Liver (tissue), 9 donors: ENCODE data around the gene NACAD. TPM values are rescaled to one million over a fixed set of nuclear protein-coding genes. Genes with fewer than 3 reads are reported as not detected.

Experiments
- DNase-seq: peaks from one replicate; pipeline ENCODE4 v3.0.0-alpha.2; 2017; ENCODE audit warnings: low spot score
- H3K27ac ChIP-seq, 2 donors: one replicate each; pipeline ENCODE4 v1.7.0; 2013; ENCODE audit warnings: inconsistent platforms in 2 of 2, low read length in 2 of 2, control low read depth in 1 of 2, low read depth in 1 of 2, mild to moderate bottlenecking in 1 of 2
- H3K27me3 ChIP-seq, 4 donors: one replicate each; pipeline versions ENCODE4 v1.6.1 to v1.7.0; 2013; ENCODE audit warnings: low read length in 3 of 4, inconsistent platforms in 1 of 4, mild to moderate bottlenecking in 1 of 4, moderate library complexity in 1 of 4; ENCODE audit not compliant: control insufficient read depth in 4 of 4, insufficient read depth in 4 of 4
- H3K36me3 ChIP-seq, 4 donors: one replicate each; pipeline versions ENCODE4 v1.6.1 to v1.7.0; 2013; ENCODE audit warnings: low read length in 3 of 4, mild to moderate bottlenecking in 3 of 4, low read depth in 1 of 4, moderate library complexity in 1 of 4; ENCODE audit not compliant: control insufficient read depth in 4 of 4, insufficient read depth in 3 of 4
- H3K4me1 ChIP-seq, 4 donors: one replicate each; pipeline versions ENCODE4 v1.6.1 to v1.7.0; 2013; ENCODE audit warnings: low read length in 3 of 4, mild to moderate bottlenecking in 3 of 4, moderate library complexity in 1 of 4; ENCODE audit not compliant: control insufficient read depth in 4 of 4, insufficient read depth in 4 of 4
- H3K4me3 ChIP-seq, 3 donors: one replicate each; pipeline versions ENCODE4 v1.6.1 to v1.7.0; 2013; ENCODE audit warnings: low read length in 3 of 3, control low read depth in 1 of 3, low read depth in 1 of 3, mild to moderate bottlenecking in 1 of 3
- H3K9ac ChIP-seq, 2 donors: one replicate each; pipeline ENCODE4 v1.7.0; 2013; ENCODE audit warnings: low read length in 2 of 2, mild to moderate bottlenecking in 2 of 2, moderate library complexity in 2 of 2, control low read depth in 1 of 2, low read depth in 1 of 2
- H3K9me3 ChIP-seq, 4 donors: one replicate each; pipeline versions ENCODE4 v1.6.1 to v1.7.0; 2013; ENCODE audit warnings: low read length in 3 of 4; ENCODE audit not compliant: control insufficient read depth in 4 of 4
- FOXA1 ChIP-seq: IDR thresholded peaks from 2 replicates; pipeline ENCODE4 v1.6.1; 2016; ENCODE audit warnings: antibody characterized with exemption
- FOXA2 ChIP-seq: IDR thresholded peaks from 2 replicates; pipeline ENCODE4 v1.6.1; 2016; ENCODE audit warnings: antibody characterized with exemption
- GABPA ChIP-seq, 2 donors: IDR thresholded peaks in 1 of 2; conservative IDR thresholded peaks in 1 of 2; 2 replicates each; pipeline ENCODE4 v1.6.1; 2016; ENCODE audit warnings: antibody characterized with exemption in 2 of 2, mild to moderate bottlenecking in 1 of 2, moderate library complexity in 1 of 2
- HNF4A ChIP-seq, 2 donors: conservative IDR thresholded peaks; 2 replicates each; pipeline ENCODE4 v1.6.1; 2016; ENCODE audit warnings: antibody characterized with exemption in 2 of 2, mild to moderate bottlenecking in 2 of 2
- HNF4G ChIP-seq: IDR thresholded peaks from 2 replicates; pipeline ENCODE4 v1.6.1; 2016; ENCODE audit warnings: antibody characterized with exemption
- JUND ChIP-seq, 2 donors: IDR thresholded peaks; 2 replicates each; pipeline ENCODE4 v1.6.1; 2016; ENCODE audit warnings: antibody characterized with exemption in 2 of 2
- NR2F2 ChIP-seq: IDR thresholded peaks from 2 replicates; pipeline ENCODE4 v1.6.1; 2016; ENCODE audit warnings: antibody characterized with exemption
- RAD21 ChIP-seq, 2 donors: IDR thresholded peaks; 2 replicates each; pipeline ENCODE4 v1.6.1; 2016; ENCODE audit warnings: antibody characterized with exemption in 2 of 2, mild to moderate bottlenecking in 2 of 2
- RXRA ChIP-seq, 2 donors: IDR thresholded peaks; 2 replicates each; pipeline ENCODE4 v1.6.1; 2017 to 2018; ENCODE audit warnings: antibody characterized with exemption in 2 of 2, mild to moderate bottlenecking in 1 of 2
- SP1 ChIP-seq: IDR thresholded peaks from 2 replicates; pipeline ENCODE4 v1.6.1; 2018; ENCODE audit warnings: antibody characterized with exemption, mild to moderate bottlenecking
- TAF1 ChIP-seq: conservative IDR thresholded peaks from 2 replicates; pipeline ENCODE4 v1.6.1; 2016; ENCODE audit warnings: antibody characterized with exemption, mild to moderate bottlenecking
- YY1 ChIP-seq: IDR thresholded peaks from 2 replicates; pipeline ENCODE4 v1.6.1; 2016; ENCODE audit warnings: antibody characterized with exemption, mild to moderate bottlenecking
- WGBS: extraction: QIAGEN DNeasy Blood & Tissue Kit; methylation state at CpG from one replicate; pipeline ENCODE4 v1.1.7; 2013; 5-methylcytosine and 5-hydroxymethylcytosine counted together
- polyA plus RNA-seq, 2 donors: library from polyadenylated mRNA; stranded (reverse) in 1 of 2; unstranded in 1 of 2; fragments of 200-250 nt in 1 of 2; fragments of >200 nt in 1 of 2; fragmentation: Nextera tagmentation in 1 of 2; extraction: Ambion mirVana in 1 of 2; gene quantifications; one replicate each; pipeline versions ENCODE4 v1.2.1 to v1.2.3, GENCODE V29; 2013 to 2015
- total RNA-seq, 2 donors: library from RNA; depleted of rRNA; stranded (reverse); fragments of >200 nt; gene quantifications; one replicate each; pipeline ENCODE4 v1.2.3, GENCODE V29; 2014
- TF ChIP-seq, protein P1 (sequence below): fragments of 150-350 bp; IDR thresholded peaks from 2 replicates; pipeline ENCODE4 v1.5.1; 2017; ENCODE audit warnings: improper control_type of control experiment, low read depth, low read length; ENCODE audit not compliant: missing input control
- TF ChIP-seq, protein P2 (sequence below): IDR thresholded peaks from 2 replicates; pipeline ENCODE4 v1.6.1; 2016; ENCODE audit warnings: antibody characterized with exemption, mild to moderate bottlenecking
- TF ChIP-seq, protein P3 (sequence below): IDR thresholded peaks from 2 replicates; pipeline ENCODE4 v1.6.1; 2016; ENCODE audit warnings: antibody characterized with exemption
- TF ChIP-seq, protein P4 (sequence below): IDR thresholded peaks from 2 replicates; pipeline ENCODE4 v1.6.1; 2016; ENCODE audit warnings: antibody characterized with exemption
- TF ChIP-seq, protein P5 (sequence below): IDR thresholded peaks from 2 replicates; pipeline ENCODE4 v1.6.1; 2016; ENCODE audit warnings: antibody characterized with exemption
- donor health status: healthy.
- donor health status: healthy.
- donor health status: healthy.
- donor health status: healthy.
- donor health status: healthy.

The NACAD gene
- total and polyA plus RNA-seq, 4 donors: 0.03 to 0.14 (median 0.09) TPM

DNA sequence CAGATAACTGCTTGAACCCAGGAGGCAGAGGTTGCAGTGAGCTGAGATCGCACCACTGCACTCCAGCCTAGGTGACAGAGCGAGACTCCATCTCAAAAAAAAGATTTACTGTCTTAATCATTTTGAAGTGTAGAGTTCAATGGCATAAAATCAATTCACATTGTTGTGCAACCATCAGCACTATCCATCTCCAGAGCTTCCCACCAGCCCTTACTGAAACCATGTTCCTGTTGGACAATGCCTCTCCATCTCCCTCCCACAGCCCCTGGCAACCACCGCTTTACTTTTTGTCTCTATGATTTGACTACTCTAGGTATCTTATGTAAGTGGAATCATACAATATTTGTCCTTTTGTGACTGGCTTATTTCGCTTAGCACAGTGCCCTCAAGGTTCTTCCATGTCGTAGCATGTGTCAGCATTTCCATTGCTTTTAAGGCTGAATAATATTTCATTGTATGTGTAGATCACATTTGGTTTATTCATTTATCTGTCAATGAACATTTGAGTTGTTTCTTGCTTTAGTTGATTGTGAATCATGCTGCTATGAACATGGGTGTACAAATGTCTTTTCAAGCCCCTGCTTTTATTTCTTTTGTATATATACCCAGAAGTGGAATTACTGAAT, 33.1 kb downstream of the NACAD start:
- Histone ChIP-seq H3K36me3 (peaks cover 0 to 9% (median 2%) of the 10 kb centered on the region in 4 donors), H3K27me3 (no peaks in the 10 kb centered on the region), H3K27ac (no peak overlapping the region), H3K9ac (no peak overlapping the region), H3K4me1 (peaks cover 0 to 3% (median 0%) of the 10 kb centered on the region in 4 donors), H3K9me3 (no peaks in the 10 kb centered on the region), H3K4me3 (no peak overlapping the region)
- no peak for TF ChIP-seq FOXA1
- TF ChIP-seq NR2F2: no peak
- TF ChIP-seq RAD21 (IDR thresholded peaks at IDR 0.05): no peak
- TF ChIP-seq, protein P1, sequence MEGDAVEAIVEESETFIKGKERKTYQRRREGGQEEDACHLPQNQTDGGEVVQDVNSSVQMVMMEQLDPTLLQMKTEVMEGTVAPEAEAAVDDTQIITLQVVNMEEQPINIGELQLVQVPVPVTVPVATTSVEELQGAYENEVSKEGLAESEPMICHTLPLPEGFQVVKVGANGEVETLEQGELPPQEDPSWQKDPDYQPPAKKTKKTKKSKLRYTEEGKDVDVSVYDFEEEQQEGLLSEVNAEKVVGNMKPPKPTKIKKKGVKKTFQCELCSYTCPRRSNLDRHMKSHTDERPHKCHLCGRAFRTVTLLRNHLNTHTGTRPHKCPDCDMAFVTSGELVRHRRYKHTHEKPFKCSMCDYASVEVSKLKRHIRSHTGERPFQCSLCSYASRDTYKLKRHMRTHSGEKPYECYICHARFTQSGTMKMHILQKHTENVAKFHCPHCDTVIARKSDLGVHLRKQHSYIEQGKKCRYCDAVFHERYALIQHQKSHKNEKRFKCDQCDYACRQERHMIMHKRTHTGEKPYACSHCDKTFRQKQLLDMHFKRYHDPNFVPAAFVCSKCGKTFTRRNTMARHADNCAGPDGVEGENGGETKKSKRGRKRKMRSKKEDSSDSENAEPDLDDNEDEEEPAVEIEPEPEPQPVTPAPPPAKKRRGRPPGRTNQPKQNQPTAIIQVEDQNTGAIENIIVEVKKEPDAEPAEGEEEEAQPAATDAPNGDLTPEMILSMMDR: no peak
- TF ChIP-seq JUND (IDR thresholded peaks at IDR 0.05): no peak
- TF ChIP-seq HNF4A (conservative IDR thresholded peaks at IDR 0.05): no peak
- no peak for TF ChIP-seq FOXA2
- TF ChIP-seq, protein P2, sequence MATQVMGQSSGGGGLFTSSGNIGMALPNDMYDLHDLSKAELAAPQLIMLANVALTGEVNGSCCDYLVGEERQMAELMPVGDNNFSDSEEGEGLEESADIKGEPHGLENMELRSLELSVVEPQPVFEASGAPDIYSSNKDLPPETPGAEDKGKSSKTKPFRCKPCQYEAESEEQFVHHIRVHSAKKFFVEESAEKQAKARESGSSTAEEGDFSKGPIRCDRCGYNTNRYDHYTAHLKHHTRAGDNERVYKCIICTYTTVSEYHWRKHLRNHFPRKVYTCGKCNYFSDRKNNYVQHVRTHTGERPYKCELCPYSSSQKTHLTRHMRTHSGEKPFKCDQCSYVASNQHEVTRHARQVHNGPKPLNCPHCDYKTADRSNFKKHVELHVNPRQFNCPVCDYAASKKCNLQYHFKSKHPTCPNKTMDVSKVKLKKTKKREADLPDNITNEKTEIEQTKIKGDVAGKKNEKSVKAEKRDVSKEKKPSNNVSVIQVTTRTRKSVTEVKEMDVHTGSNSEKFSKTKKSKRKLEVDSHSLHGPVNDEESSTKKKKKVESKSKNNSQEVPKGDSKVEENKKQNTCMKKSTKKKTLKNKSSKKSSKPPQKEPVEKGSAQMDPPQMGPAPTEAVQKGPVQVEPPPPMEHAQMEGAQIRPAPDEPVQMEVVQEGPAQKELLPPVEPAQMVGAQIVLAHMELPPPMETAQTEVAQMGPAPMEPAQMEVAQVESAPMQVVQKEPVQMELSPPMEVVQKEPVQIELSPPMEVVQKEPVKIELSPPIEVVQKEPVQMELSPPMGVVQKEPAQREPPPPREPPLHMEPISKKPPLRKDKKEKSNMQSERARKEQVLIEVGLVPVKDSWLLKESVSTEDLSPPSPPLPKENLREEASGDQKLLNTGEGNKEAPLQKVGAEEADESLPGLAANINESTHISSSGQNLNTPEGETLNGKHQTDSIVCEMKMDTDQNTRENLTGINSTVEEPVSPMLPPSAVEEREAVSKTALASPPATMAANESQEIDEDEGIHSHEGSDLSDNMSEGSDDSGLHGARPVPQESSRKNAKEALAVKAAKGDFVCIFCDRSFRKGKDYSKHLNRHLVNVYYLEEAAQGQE: no peak
- TF ChIP-seq, protein P3, sequence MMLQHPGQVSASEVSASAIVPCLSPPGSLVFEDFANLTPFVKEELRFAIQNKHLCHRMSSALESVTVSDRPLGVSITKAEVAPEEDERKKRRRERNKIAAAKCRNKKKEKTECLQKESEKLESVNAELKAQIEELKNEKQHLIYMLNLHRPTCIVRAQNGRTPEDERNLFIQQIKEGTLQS: no peak
- no peak for DNase-seq
- WGBS: 97% methylated on average over 5 of the region's 5 CpGs

DNA sequence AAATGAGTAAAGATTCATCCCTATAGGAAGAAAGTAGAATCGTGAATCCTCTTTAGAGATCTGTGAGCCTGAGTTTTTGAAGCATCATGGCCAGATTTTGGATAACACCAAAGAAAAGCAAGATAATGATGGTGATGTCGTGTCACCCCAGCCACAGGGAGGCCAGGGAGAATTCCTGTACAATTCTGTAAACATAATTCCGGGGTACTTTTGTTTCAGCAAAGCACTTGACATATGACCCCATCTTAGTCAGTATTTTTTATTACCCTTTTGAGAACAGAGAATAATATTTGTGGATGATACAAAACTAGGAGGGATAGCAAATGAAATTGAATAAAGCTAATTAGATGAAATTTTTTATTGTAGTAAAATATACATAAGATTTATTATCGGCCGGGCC, 33.8 kb downstream of the NACAD start:
- 95% methylated on average over 5 of the region's 5 CpGs for WGBS

More for the DNA sequence above, 33.8 kb downstream of the NACAD start:
- TF ChIP-seq JUND (IDR thresholded peaks at IDR 0.05): no peak
- no peak for TF ChIP-seq SP1
- TF ChIP-seq HNF4A (conservative IDR thresholded peaks at IDR 0.05): no peak
- TF ChIP-seq NR2F2: no peak
- TF ChIP-seq FOXA1: no peak
- TF ChIP-seq TAF1: no peak
- no peak for TF ChIP-seq RAD21 (IDR thresholded peaks at IDR 0.05)
- TF ChIP-seq, protein P4, sequence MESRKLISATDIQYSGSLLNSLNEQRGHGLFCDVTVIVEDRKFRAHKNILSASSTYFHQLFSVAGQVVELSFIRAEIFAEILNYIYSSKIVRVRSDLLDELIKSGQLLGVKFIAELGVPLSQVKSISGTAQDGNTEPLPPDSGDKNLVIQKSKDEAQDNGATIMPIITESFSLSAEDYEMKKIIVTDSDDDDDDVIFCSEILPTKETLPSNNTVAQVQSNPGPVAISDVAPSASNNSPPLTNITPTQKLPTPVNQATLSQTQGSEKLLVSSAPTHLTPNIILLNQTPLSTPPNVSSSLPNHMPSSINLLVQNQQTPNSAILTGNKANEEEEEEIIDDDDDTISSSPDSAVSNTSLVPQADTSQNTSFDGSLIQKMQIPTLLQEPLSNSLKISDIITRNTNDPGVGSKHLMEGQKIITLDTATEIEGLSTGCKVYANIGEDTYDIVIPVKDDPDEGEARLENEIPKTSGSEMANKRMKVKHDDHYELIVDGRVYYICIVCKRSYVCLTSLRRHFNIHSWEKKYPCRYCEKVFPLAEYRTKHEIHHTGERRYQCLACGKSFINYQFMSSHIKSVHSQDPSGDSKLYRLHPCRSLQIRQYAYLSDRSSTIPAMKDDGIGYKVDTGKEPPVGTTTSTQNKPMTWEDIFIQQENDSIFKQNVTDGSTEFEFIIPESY: no peak
- TF ChIP-seq, protein P3: no peak
- TF ChIP-seq FOXA2: no peak
- TF ChIP-seq, protein P5, sequence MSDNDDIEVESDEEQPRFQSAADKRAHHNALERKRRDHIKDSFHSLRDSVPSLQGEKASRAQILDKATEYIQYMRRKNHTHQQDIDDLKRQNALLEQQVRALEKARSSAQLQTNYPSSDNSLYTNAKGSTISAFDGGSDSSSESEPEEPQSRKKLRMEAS: no peak
- TF ChIP-seq GABPA (IDR thresholded peaks at IDR 0.05 in 1 of 2, conservative IDR thresholded peaks at IDR 0.05 in 1 of 2): no peak
- TF ChIP-seq HNF4G: no peak
- TF ChIP-seq YY1: no peak
- TF ChIP-seq RXRA (IDR thresholded peaks at IDR 0.05): no peak
- TF ChIP-seq, protein P1: no peak
- no peaks in the 10 kb centered on the region for H3K27me3 ChIP-seq
- H3K9me3 ChIP-seq: no peaks in the 10 kb centered on the region
- no peak overlapping the region for H3K4me3 ChIP-seq
- no peak overlapping the region for H3K27ac ChIP-seq
- DNase-seq: no peak
- no peak overlapping the region for H3K9ac ChIP-seq
- peaks cover 1 to 9% (median 4%) of the 10 kb centered on the region in 4 donors for H3K36me3 ChIP-seq
- H3K4me1 ChIP-seq: peaks cover 0 to 3% (median 0%) of the 10 kb centered on the region in 4 donors
